Measurements from ENCODE around the gene CCDC179. TPM values are rescaled to one million over a fixed set of nuclear protein-coding genes. Genes with fewer than 3 reads are reported as not detected.

The CCDC179 gene
- total and polyA plus RNA-seq, 12 donors: not detected

DNA sequence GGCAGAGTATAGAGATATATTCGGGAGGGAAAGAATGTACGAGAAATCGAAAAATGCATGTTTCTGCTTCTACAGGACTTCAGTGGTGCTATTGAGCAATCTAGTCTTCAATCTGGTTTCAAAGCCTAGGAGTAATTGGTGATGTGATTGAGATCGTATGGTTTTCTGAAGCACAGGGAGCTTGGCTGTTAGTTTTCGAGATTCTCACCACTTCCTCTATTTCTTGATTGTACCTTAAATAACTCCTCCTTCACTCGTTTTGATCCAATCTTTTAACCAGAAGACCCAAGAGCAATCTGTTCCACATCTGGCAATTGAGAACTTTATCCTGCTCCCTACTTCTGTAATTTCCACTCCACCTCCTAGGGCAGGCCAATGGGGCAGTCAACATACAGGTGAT is 518 bp downstream of the CCDC179 start:
- WGBS, 2 donors: 82 to 89% methylated on average over 6 of the region's 6 CpGs
- H3K27me3 ChIP-seq: no peaks in the 10 kb centered on the region
- H3K4me1 ChIP-seq: no peaks in the 10 kb centered on the region
- no peaks in the 10 kb centered on the region for H3K36me3 ChIP-seq
- H3K9me3 ChIP-seq: peaks cover 0 to 7% (median 0%) of the 10 kb centered on the region in 11 donors
- H3K4me3 ChIP-seq: no peak overlapping the region
- DNase-seq (no peak), ATAC-seq (no peak)
- no peak overlapping the region for H3K27ac ChIP-seq
- intact Hi-C loops (cut with DNase I): no loop called here
- TF ChIP-seq, protein P1, sequence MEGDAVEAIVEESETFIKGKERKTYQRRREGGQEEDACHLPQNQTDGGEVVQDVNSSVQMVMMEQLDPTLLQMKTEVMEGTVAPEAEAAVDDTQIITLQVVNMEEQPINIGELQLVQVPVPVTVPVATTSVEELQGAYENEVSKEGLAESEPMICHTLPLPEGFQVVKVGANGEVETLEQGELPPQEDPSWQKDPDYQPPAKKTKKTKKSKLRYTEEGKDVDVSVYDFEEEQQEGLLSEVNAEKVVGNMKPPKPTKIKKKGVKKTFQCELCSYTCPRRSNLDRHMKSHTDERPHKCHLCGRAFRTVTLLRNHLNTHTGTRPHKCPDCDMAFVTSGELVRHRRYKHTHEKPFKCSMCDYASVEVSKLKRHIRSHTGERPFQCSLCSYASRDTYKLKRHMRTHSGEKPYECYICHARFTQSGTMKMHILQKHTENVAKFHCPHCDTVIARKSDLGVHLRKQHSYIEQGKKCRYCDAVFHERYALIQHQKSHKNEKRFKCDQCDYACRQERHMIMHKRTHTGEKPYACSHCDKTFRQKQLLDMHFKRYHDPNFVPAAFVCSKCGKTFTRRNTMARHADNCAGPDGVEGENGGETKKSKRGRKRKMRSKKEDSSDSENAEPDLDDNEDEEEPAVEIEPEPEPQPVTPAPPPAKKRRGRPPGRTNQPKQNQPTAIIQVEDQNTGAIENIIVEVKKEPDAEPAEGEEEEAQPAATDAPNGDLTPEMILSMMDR (IDR thresholded peaks at IDR 0.05): no peak

DNA sequence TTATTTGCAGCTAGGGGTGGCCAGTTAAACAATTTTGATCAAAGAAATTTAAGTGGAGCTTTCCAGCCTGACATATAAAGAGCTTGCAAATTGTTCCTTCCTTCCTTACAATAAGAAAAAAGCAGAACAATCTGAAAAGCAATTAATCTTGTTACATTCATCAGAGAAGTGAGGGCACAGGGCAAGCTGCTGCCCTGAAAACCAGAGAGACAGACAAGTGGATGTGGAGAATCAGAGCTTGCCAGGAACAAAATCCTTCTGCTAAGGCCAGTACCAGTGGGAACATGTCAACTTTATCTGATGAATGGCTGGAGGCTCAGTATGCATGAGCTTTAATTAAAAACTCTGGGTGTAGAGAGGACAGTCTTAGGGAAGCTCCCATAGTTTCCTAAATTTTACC is 8.8 kb downstream of the CCDC179 start:
- ATAC-seq (no peak), DNase-seq (no peak)
- peaks cover 0 to 11% (median 0%) of the 10 kb centered on the region in 11 donors for H3K9me3 ChIP-seq
- no peak overlapping the region for H3K27ac ChIP-seq
- H3K4me1 ChIP-seq: no peaks in the 10 kb centered on the region
- no peak overlapping the region for H3K4me3 ChIP-seq
- TF ChIP-seq, protein P1 (IDR thresholded peaks at IDR 0.05): no peak
- intact Hi-C loops (cut with DNase I): no loop called here
- no peaks in the 10 kb centered on the region for H3K27me3 ChIP-seq
- no peaks in the 10 kb centered on the region for H3K36me3 ChIP-seq

DNA sequence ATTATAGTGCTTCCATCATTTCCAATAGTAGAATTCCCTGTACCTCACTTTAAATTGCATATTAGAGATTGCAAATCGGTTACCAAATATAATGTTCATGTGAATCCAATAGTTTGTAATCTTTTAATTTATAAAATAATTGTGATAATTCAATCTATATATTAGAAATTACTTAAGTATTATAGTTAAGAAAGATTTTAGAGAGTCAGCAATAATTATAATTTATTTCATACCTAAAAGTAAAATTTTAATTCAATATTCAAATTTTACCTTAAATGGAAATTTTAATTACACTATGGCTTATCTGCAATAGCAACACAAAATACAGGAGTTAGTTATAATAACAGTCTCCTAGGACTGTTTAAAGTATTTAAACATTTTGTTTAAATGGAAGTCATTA is 13.5 kb downstream of the CCDC179 start:
- Histone ChIP-seq H3K36me3 (no peaks in the 10 kb centered on the region), H3K27ac (no peak overlapping the region), H3K9me3 (no peaks in the 10 kb centered on the region), H3K27me3 (no peaks in the 10 kb centered on the region), H3K4me1 (no peaks in the 10 kb centered on the region), H3K4me3 (no peak overlapping the region)
- ATAC-seq (no peak), DNase-seq (no peak)
- intact Hi-C loops (cut with DNase I): no loop called here
- WGBS, 2 donors: 91 to 92% methylated on average over 1 of the region's 1 CpG
- TF ChIP-seq, protein P1 (IDR thresholded peaks at IDR 0.05): no peak

DNA sequence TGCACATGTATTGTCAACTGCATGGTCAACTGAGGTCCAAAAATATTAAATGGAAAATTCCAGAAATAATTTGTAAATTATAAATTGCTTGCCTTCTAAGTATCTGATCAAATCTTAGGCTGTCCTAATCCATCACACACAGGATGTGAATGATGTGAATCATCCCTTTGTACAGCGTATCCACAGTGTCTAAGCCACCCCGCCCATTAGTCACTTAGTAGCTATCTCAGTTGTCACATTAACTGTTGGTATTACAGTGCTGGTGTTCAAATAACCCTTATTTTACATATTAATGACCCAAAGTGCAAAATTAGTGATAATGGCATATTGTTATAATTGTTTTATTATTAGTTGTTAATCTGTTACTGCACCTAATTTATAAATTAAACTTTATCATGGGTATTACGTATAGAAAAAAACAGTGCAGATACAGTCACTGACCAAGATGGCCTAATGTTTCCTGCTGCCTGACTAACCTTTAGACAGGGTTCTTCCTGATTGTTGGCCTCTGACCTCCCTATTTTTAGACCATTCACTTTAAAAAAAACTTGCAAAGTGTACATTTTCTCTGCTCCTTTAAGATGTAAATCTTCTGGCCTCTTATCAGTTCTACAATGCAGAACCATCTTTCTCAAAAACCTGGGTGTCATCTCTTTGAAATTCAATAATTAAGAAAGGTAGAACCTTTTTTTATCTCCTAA is 27.8 kb downstream of the CCDC179 start:
- Histone ChIP-seq H3K4me3 (no peak overlapping the region), H3K36me3 (no peaks in the 10 kb centered on the region), H3K4me1 (peaks cover 0 to 19% (median 13%) of the 10 kb centered on the region in 9 donors), H3K9me3 (no peaks in the 10 kb centered on the region), H3K27ac (no peak overlapping the region), H3K27me3 (no peaks in the 10 kb centered on the region)
- WGBS, 2 donors: 73 to 76% methylated on average over 3 of the region's 3 CpGs
- DNase-seq (no peak), ATAC-seq (no peak)
- TF ChIP-seq, protein P1 (IDR thresholded peaks at IDR 0.05): no peak
- intact Hi-C loops (cut with DNase I): no loop called here

Data from heart right ventricle (tissue), 16 donors.